LNCaP clone FGC (cell line): Measurements from ENCODE around the gene STAU1.
"Not testable (repeated sequence)": the region's sequence is repeated elsewhere in the genome, so short reads cannot be mapped to it uniquely, and the experiment has no call there.

Source experiments
- DNase-seq: peaks from one replicate; pipeline ENCODE4 v3.0.0-alpha.2; 2011; ENCODE audit warnings: low read depth
- H3K4me3 ChIP-seq: 2 replicates; pipeline ENCODE4 v1.5.1; 2011; ENCODE audit warnings: mild to moderate bottlenecking, low read depth, low read length, control low read depth
- TF ChIP-seq, protein P1 (sequence below): IDR thresholded peaks from 2 replicates; pipeline ENCODE4 v1.5.1; 2012; ENCODE audit warnings: mild to moderate bottlenecking; ENCODE audit not compliant: control insufficient read depth, insufficient read depth; ENCODE audit errors: extremely low read depth

STAU1 gene

DNA sequence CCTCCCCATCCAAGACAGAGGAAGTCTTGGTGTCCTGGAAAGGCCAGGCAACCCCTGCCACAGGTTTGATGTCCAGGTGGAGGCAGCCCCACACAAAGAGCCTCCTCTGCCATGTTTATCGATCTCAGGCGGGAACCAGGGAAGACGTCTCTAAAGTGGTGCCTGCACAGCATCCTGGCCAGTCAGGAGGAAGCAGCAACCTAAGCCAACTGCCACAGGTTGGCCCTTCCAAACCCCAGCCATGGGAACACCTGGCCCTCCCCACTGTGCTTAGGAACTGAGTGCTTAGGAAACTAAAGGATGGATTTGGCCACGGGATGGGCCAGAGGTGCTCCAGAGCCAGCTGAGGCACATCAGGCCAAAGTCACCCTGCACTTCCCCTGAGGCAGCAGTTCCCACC lies 85.1 kb downstream of the STAU1 start:
- TF ChIP-seq, protein P1, sequence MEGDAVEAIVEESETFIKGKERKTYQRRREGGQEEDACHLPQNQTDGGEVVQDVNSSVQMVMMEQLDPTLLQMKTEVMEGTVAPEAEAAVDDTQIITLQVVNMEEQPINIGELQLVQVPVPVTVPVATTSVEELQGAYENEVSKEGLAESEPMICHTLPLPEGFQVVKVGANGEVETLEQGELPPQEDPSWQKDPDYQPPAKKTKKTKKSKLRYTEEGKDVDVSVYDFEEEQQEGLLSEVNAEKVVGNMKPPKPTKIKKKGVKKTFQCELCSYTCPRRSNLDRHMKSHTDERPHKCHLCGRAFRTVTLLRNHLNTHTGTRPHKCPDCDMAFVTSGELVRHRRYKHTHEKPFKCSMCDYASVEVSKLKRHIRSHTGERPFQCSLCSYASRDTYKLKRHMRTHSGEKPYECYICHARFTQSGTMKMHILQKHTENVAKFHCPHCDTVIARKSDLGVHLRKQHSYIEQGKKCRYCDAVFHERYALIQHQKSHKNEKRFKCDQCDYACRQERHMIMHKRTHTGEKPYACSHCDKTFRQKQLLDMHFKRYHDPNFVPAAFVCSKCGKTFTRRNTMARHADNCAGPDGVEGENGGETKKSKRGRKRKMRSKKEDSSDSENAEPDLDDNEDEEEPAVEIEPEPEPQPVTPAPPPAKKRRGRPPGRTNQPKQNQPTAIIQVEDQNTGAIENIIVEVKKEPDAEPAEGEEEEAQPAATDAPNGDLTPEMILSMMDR: no peak
- H3K4me3 ChIP-seq: no peak overlapping the region
- no peak for DNase-seq

DNA sequence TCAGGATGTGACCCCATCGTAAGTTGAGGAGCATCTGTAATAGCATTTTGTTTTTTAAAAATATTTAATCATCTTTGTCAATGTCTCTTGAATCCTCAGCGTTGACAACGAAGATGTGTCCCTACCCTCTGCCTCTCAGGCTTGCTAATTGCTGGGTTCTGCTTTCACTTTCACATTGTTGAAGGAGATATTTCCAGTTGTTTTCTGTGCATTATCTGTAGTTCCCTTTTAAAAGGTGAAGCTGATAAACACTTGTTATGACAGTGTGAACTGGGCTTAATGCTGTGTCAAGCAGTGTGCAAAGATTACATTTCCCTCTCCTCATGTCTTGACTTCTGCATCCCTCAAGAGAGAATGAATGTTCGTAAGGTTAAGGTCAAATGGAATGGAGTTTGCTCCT lies 87.2 kb downstream of the STAU1 start:
- TF ChIP-seq, protein P1: no peak
- no peak for DNase-seq
- no peak overlapping the region for H3K4me3 ChIP-seq

DNA sequence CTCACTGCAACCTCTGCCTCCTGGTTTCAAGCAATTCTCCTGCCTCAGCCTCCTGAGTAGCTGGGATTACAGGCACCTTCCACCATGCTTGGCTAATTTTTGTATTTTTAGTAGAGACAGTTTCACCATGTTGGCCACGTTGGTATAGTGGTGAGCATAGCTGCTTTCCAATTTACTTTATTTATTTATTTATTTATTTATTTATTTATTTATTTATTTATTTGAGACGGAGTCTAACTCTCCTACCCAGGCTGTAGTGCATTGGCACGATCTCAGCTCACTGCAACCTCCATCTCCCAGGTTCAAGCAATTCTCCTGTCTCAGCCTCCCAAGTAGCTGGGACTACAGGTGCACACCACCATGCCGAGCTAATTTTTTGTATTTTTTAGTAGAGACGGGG lies 87.8 kb downstream of the STAU1 start:
- H3K4me3 ChIP-seq, DNase-seq: not testable (repeated sequence)

DNA sequence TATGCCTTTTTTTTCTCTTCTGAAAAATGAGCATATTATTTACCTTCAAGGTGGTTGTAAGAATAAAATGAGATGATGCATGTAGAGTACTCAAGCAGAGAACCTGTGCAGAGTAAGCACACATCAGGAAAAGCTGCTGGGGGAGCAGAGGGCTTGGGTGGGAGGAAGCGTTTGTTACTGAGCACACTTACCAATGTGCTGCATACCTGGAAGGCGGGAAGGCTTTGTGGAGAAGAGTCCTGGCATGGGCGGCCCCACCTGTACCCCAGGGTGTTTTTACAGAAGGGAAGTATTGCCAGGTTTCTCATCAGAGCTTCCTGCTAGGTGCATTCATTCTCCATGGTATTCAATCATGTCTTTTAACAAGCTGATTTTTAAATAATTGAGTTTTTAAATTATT lies 89.1 kb downstream of the STAU1 start:
- TF ChIP-seq, protein P1: no peak
- DNase-seq: no peak
- H3K4me3 ChIP-seq: no peak overlapping the region

DNA sequence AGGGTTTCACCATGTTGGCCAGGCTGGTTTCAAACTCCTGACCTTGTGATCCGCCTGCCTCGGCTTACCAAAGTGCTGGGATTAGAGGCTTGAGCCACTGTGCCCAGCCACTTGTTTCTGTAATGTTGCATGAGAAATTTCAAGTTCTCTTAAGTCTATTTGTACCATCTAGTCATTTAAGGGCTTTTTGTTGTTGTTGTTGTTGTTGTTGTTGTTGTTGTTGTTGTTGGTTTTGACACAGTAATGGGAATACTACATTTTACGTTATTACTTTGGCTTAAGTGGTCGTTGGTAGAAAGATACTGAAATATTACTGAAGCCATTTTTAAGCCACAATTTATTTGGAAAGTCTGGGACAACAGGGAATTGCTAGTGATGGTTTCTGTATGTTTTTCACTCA lies 90.0 kb downstream of the STAU1 start:
- no peak overlapping the region for H3K4me3 ChIP-seq
- TF ChIP-seq, protein P1: no peak
- no peak for DNase-seq

DNA sequence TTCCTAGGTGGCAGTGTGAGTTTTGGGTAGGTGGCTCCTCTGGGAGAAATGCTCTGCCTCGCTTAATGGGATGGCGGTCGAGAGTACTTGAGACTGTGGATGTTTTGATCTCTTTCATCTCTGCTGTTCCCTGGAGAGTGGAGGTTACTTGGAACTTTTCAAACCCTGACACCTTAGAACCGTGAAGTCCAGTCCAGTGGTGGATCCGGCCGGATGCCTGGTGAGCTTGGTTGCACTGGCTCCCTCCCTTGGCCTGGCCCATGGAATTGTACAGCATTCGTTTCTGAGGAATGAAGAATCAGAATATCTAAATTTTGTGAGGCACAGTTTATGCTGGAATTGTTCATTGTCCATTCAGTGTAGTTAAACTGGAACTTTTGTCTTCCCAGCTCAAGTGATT lies 91.0 kb downstream of the STAU1 start:
- TF ChIP-seq, protein P1: no peak
- no peak overlapping the region for H3K4me3 ChIP-seq
- DNase-seq: no peak

DNA sequence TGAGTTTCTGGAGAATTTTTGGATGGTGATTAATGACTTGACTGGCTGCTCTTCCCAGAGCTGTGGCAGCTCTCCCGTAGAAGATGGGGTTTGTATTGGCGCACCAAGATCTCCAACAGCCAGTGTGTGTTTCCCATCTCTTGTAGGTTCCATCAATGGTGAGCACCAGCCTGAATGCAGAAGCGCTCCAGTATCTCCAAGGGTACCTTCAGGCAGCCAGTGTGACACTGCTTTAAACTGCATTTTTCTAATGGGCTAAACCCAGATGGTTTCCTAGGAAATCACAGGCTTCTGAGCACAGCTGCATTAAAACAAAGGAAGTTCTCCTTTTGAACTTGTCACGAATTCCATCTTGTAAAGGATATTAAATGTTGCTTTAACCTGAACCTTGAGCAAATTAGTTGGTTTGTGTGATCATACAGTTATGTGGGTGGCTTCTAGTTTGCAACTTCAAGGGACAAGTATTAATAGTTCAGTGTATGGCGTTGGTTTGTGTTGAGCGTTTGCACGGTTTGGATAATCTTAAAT lies 91.9 kb downstream of the STAU1 start:
- no peak for DNase-seq
- TF ChIP-seq, protein P1: no peak
- H3K4me3 ChIP-seq: no peak overlapping the region
